HTR-8/SVneo (cell line): Measurements from ENCODE around the gene MUC12.
"Not testable (repeated sequence)": the region's sequence is repeated elsewhere in the genome, so short reads cannot be mapped to it uniquely, and the experiment has no call there.

Experiments
- DNase-seq: peaks from one replicate; pipeline ENCODE4 v3.0.0; 2011; ENCODE audit warnings: low spot score, mixed read lengths; ENCODE audit not compliant: insufficient read length
- FAIRE-seq: peaks from 2 replicates; lab custom pipeline; 2011; peaks lifted over from hg19 to GRCh38; lab: Jason Lieb, UNC

MUC12 gene

GRCh38 chr7:100984241-100984918 is 15.0 kb downstream of the MUC12 start:
- not testable (repeated sequence) for DNase-seq, FAIRE-seq

GRCh38 chr7:100985033-100985797 is 15.8 kb downstream of the MUC12 start:
- not testable (repeated sequence) for DNase-seq, FAIRE-seq

GRCh38 chr7:100991631-100992030 is 22.3 kb downstream of the MUC12 start:
- DNase-seq, result no peak
- FAIRE-seq, result no peak

GRCh38 chr7:100992280-100992679 is 22.9 kb downstream of the MUC12 start:
- not testable (repeated sequence) for FAIRE-seq, DNase-seq

- not testable (repeated sequence) for FAIRE-seq
Measured at GRCh38 chr7:100994671-100995070, 25.3 kb downstream of the MUC12 start.

GRCh38 chr7:100998530-100998929 is 29.2 kb downstream of the MUC12 start:
- not testable (repeated sequence) for FAIRE-seq, DNase-seq

More at GRCh38 chr7:100994671-100995070, 25.3 kb downstream of the MUC12 start:
- DNase-seq, result not testable (repeated sequence)

- not testable (repeated sequence) for DNase-seq, FAIRE-seq
Measured at GRCh38 chr7:100999334-100999733, 30.0 kb downstream of the MUC12 start.

- DNase-seq, FAIRE-seq: not testable (repeated sequence)
Measured at GRCh38 chr7:101000025-101000424, 30.7 kb downstream of the MUC12 start.

- not testable (repeated sequence) for DNase-seq, FAIRE-seq
Measured at GRCh38 chr7:101002333-101002732, 33.0 kb downstream of the MUC12 start.

GRCh38 chr7:101007361-101007760 is 38.0 kb downstream of the MUC12 start:
- FAIRE-seq, DNase-seq: not testable (repeated sequence)

- DNase-seq (no peak), FAIRE-seq (no peak)
Measured at GRCh38 chr7:101009629-101010028, 40.3 kb downstream of the MUC12 start.

GRCh38 chr7:101012931-101013330 is 43.6 kb downstream of the MUC12 start:
- FAIRE-seq (no peak), DNase-seq (no peak)

GRCh38 chr7:101015626-101016025 is 46.3 kb downstream of the MUC12 start:
- no peak for DNase-seq
- FAIRE-seq, result no peak

GRCh38 chr7:101017064-101017777 is 47.9 kb downstream of the MUC12 start:
- DNase-seq, result peak; percentile 86
- FAIRE-seq, result no peak

GRCh38 chr7:101018271-101019167 is 49.2 kb downstream of the MUC12 start:
- FAIRE-seq (no peak), DNase-seq (no peak)

- DNase-seq, result no peak
- FAIRE-seq, result no peak
Measured at GRCh38 chr7:101020444-101020843, 51.1 kb downstream of the MUC12 start.

GRCh38 chr7:101021703-101022102 is 52.3 kb downstream of the MUC12 start:
- DNase-seq (no peak), FAIRE-seq (no peak)

- DNase-seq (no peak), FAIRE-seq (no peak)
Measured at GRCh38 chr7:101023839-101024238, 54.5 kb downstream of the MUC12 start.

- FAIRE-seq, result no peak
Measured at GRCh38 chr7:101031082-101031481, 61.7 kb downstream of the MUC12 start.

GRCh38 chr7:101035941-101036340 is 66.6 kb downstream of the MUC12 start:
- DNase-seq (no peak), FAIRE-seq (no peak)

More at GRCh38 chr7:101031082-101031481, 61.7 kb downstream of the MUC12 start:
- no peak for DNase-seq
